Stimulated activated CD4-positive, alpha-beta T cell treated with anti-CD3 and anti-CD28 coated beads, Interleukin-1b, Interleukin-23, amount 100 ng/mL, for 1 hour (primary cell): ENCODE measurements around the gene UCKL1.

Source experiments
- DNase-seq, 2 donors: peaks; one replicate each; pipeline ENCODE4 v3.0.0-alpha.2; 2020; ENCODE audit warnings: low read depth in 2 of 2

The UCKL1 gene

GRCh38 chr20:63958964-63959698 is 2.9 kb upstream of the UCKL1 start:
- DNase-seq: no peak

- no peak for DNase-seq
Observed at GRCh38 chr20:63958471-63958870, 2.3 kb upstream of the UCKL1 start.

GRCh38 chr20:63957690-63958441 is 1.6 kb upstream of the UCKL1 start:
- DNase-seq: no peak

GRCh38 chr20:63957004-63957689 is 931 bp upstream of the UCKL1 start:
- no peak for DNase-seq

GRCh38 chr20:63956664-63957003 is 418 bp upstream of the UCKL1 start:
- no peak for DNase-seq

- no peak for DNase-seq
Observed at GRCh38 chr20:63955281-63955826, 862 bp downstream of the UCKL1 start.

- no peak for DNase-seq
Observed at GRCh38 chr20:63953764-63954429, 2.3 kb downstream of the UCKL1 start.

- DNase-seq: no peak
Observed at GRCh38 chr20:63952769-63953168, 3.4 kb downstream of the UCKL1 start.

- no peak for DNase-seq
Observed at GRCh38 chr20:63952210-63952535, 4.0 kb downstream of the UCKL1 start.

- DNase-seq: no peak
Observed at GRCh38 chr20:63951398-63952209, 4.6 kb downstream of the UCKL1 start.

- no peak for DNase-seq
Observed at GRCh38 chr20:63950701-63951397, 5.4 kb downstream of the UCKL1 start.

GRCh38 chr20:63947638-63948456 is 8.4 kb downstream of the UCKL1 start:
- DNase-seq: no peak

- no peak for DNase-seq
Observed at GRCh38 chr20:63946986-63947637, 9.1 kb downstream of the UCKL1 start.

- DNase-seq: no peak
Observed at GRCh38 chr20:63945921-63946920, 10.0 kb downstream of the UCKL1 start.

- no peak for DNase-seq
Observed at GRCh38 chr20:63945031-63945658, 11.1 kb downstream of the UCKL1 start.

GRCh38 chr20:63944078-63944941 is 11.9 kb downstream of the UCKL1 start:
- no peak for DNase-seq

- DNase-seq: no peak
Observed at GRCh38 chr20:63943808-63944077, 12.5 kb downstream of the UCKL1 start.
